GM18499 (cell line): Measurements from ENCODE around the gene BSND.

ENCODE experiments used
- ATAC-seq: cut with Tn5 transposase; IDR thresholded peaks from one replicate; pipeline ENCODE4 v1.9.1; 2021; ENCODE audit warnings: moderate number of reproducible peaks; ENCODE audit not compliant: insufficient read depth, unreplicated experiment

Gene BSND

GRCh38 chr1:55059302-55060132, 60.8 kb downstream of the BSND start:
- no peak for ATAC-seq

GRCh38 chr1:55060133-55060999, 61.6 kb downstream of the BSND start:
- ATAC-seq = no peak

DNA sequence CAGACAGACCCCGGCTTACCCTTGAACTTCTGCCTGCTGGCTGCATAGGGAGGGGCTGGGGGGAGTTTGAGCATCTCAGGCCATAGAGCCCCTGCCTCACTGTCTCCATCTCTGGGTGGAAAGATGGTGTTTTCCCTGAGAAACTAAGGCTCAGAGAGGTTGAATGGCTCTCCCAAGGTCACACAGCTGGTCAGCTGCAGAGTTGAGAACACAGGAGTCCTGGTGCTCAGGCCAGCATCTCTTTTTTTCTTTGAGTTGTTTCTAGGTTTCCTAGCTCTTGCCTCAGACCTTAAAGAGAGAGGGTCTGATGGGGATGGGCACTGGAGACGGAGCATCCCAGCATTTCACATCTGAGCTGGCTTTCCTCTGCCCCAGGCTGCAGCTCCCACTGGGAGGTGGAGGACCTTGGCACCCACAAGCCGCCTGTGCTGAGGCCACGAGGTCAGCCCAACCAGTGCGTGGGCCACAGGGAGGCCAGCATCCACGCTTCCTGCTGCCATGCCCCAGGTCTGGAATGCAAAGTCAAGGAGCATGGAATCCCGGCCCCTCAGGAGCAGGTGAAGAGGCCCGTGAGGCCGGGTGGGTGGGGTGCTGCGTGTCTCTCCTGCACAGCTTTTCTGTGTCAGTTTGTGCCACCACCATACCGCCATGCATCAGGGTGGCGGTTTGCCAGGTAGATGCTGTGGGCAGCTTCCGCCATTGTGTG, 62.4 kb downstream of the BSND start:
- no peak for ATAC-seq
